Adrenal gland (tissue), 5 donors: Measurements from ENCODE around the gene KDM6A.

ENCODE experiments used
- POLR2A ChIP-seq, 2 donors: fragments of 450-650 bp; IDR thresholded peaks; one replicate each; pipeline ENCODE4 v1.6.1; 2017; ENCODE audit warnings: antibody characterized with exemption in 2 of 2, mild to moderate bottlenecking in 2 of 2, moderate library complexity in 1 of 2
- TF ChIP-seq, protein P1 (sequence below), 6 experiments: fragments of 450-650 bp in 4 of 6; fragments of 200-600 bp in 2 of 6; sonication (generic) in 1 of 6; IDR thresholded peaks; 1 replicate in 5 of 6; 2 replicates in 1 of 6; pipeline versions ENCODE4 v1.5.1 to v1.8.0; 2016 to 2021; ENCODE audit warnings: antibody characterized with exemption in 6 of 6, mild to moderate bottlenecking in 2 of 6, moderate library complexity in 1 of 6
- donor health status: DM: no; HTN: no; CAD: no.

GRCh38 chrX:44962944-44963343, 90.0 kb downstream of the KDM6A start:
- TF ChIP-seq POLR2A (IDR thresholded peaks at IDR 0.05): no peak
- TF ChIP-seq, protein P1, sequence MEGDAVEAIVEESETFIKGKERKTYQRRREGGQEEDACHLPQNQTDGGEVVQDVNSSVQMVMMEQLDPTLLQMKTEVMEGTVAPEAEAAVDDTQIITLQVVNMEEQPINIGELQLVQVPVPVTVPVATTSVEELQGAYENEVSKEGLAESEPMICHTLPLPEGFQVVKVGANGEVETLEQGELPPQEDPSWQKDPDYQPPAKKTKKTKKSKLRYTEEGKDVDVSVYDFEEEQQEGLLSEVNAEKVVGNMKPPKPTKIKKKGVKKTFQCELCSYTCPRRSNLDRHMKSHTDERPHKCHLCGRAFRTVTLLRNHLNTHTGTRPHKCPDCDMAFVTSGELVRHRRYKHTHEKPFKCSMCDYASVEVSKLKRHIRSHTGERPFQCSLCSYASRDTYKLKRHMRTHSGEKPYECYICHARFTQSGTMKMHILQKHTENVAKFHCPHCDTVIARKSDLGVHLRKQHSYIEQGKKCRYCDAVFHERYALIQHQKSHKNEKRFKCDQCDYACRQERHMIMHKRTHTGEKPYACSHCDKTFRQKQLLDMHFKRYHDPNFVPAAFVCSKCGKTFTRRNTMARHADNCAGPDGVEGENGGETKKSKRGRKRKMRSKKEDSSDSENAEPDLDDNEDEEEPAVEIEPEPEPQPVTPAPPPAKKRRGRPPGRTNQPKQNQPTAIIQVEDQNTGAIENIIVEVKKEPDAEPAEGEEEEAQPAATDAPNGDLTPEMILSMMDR (IDR thresholded peaks at IDR 0.05): no peak
